GM12878 (cell line): ENCODE results near the gene HAND2. TPM values are rescaled to one million over a fixed set of nuclear protein-coding genes. Genes with fewer than 3 reads are reported as not detected.

Experiments used
- ATAC-seq: fragments of 200-7000 bp; cut with Tn5 transposase; 3 replicates; pipeline ENCODE4 v1.9.1; 2020; ENCODE audit warnings: mild to moderate bottlenecking, moderate library complexity
- BruUV-seq: library from RNA; stranded (reverse); fragments of 400-500 nt; replicated peaks from 2 replicates; lab custom pipeline; 2021; lab: Mats Ljungman, UMichigan
- CTCF ChIA-PET: fragments of 300-600 bp; sonication (Branson Sonifier 250); formaldehyde crosslinking; extraction: SDS; loops from one replicate; lab custom pipeline; 2021; ENCODE audit warnings: inconsistent platforms; lab: Yijun Ruan, JAX
- POLR2A ChIA-PET: fragments of 350-600 bp; formaldehyde crosslinking; extraction: SDS; loops from one replicate; lab custom pipeline; 2021; ENCODE audit warnings: inconsistent platforms; lab: Charles Lee
- RAD21 ChIA-PET: fragments of 300-600 bp; sonication (Branson Sonifier 250); formaldehyde crosslinking; loops from one replicate; lab custom pipeline; 2023; ENCODE audit warnings: antibody characterized with exemption; ENCODE audit not compliant: unreplicated experiment; lab: Charles Lee
- SMC1A ChIA-PET: fragments of 300-600 bp; sonication (Branson Sonifier 250); formaldehyde crosslinking; loops from one replicate; lab custom pipeline; 2023; ENCODE audit not compliant: unreplicated experiment, uncharacterized antibody; lab: Charles Lee
- DNase-seq: peaks from one replicate; pipeline ENCODE4 v3.0.0-alpha.2; 2011; ENCODE audit warnings: low read depth, low spot score
- FAIRE-seq: peaks from 3 replicates; lab custom pipeline; 2011; peaks lifted over from hg19 to GRCh38; lab: Jason Lieb, UNC
- H2AFZ ChIP-seq: 2 replicates; pipeline ENCODE4 v1.6.0; 2011; ENCODE audit warnings: low read depth, low read length, control low read depth; ENCODE audit not compliant: control insufficient read depth
- H3K27ac ChIP-seq: 2 replicates; pipeline ENCODE4 v1.5.1; 2011; ENCODE audit warnings: control low read depth; ENCODE audit not compliant: control insufficient read depth, insufficient read depth
- H3K27me3 ChIP-seq, 2 experiments: replicated peaks in 1 of 2; 2 replicates each; pipeline versions ENCODE4 v1.6.0 to v1.6.1; 2011; ENCODE audit warnings: low read length in 1 of 2; ENCODE audit not compliant: control insufficient read depth in 2 of 2, insufficient read depth in 2 of 2
- H3K36me3 ChIP-seq, 2 experiments: 2 replicates each; pipeline ENCODE4 v1.5.1; 2011; ENCODE audit warnings: low read length in 1 of 2; ENCODE audit not compliant: control insufficient read depth in 2 of 2, insufficient read depth in 2 of 2
- H3K4me1 ChIP-seq: 2 replicates; pipeline ENCODE4 v1.6.1; 2011; ENCODE audit warnings: mild to moderate bottlenecking, low read length, moderate library complexity, mixed read lengths; ENCODE audit not compliant: control insufficient read depth, insufficient read depth
- H3K4me2 ChIP-seq: 2 replicates; pipeline ENCODE4 v1.6.0; 2011; ENCODE audit warnings: control low read depth; ENCODE audit not compliant: control insufficient read depth, insufficient read depth
- H3K4me3 ChIP-seq: fragments of 200-600 bp; sonication (generic); 2 replicates; pipeline ENCODE4 v1.5.1; 2016
- H3K79me2 ChIP-seq: 2 replicates; pipeline ENCODE4 v1.6.0; 2011; ENCODE audit warnings: low read length; ENCODE audit not compliant: control insufficient read depth, insufficient read depth
- H3K9ac ChIP-seq: 2 replicates; pipeline ENCODE4 v1.8.0; 2011; ENCODE audit warnings: low read length, control low read depth, mixed read lengths; ENCODE audit not compliant: control insufficient read depth, insufficient read depth
- H3K9me3 ChIP-seq: replicated peaks from 3 replicates; pipeline ENCODE4 v1.5.1; 2011; ENCODE audit warnings: mild to moderate bottlenecking, low read length; ENCODE audit not compliant: control insufficient read depth, insufficient read depth
- H4K20me1 ChIP-seq: 2 replicates; pipeline ENCODE4 v1.6.0; 2011; ENCODE audit not compliant: control insufficient read depth, insufficient read depth
- CEBPZ ChIP-seq: fragments of 150-350 bp; IDR thresholded peaks from 2 replicates; pipeline ENCODE4 v1.6.1; 2016; ENCODE audit warnings: low read depth, low read length
- ELK1 ChIP-seq: IDR thresholded peaks from 2 replicates; pipeline ENCODE4 v1.6.1; 2012; ENCODE audit warnings: low read depth, low read length, improper control_type of control experiment
- ETV6 ChIP-seq, 2 experiments: fragments of 450-650 bp in 1 of 2; IDR thresholded peaks in 1 of 2; conservative IDR thresholded peaks in 1 of 2; 2 replicates each; pipeline ENCODE4 v1.6.1; 2014; ENCODE audit warnings: antibody characterized with exemption in 1 of 2, borderline replicate concordance in 1 of 2, low read depth in 1 of 2, mild to moderate bottlenecking in 1 of 2, moderate library complexity in 1 of 2
- IKZF1 ChIP-seq: fragments of 450-650 bp; conservative IDR thresholded peaks from 2 replicates; pipeline ENCODE4 v1.6.1; 2017; ENCODE audit warnings: antibody characterized with exemption, mild to moderate bottlenecking
- JUND ChIP-seq: IDR thresholded peaks from 2 replicates; pipeline ENCODE4 v1.6.1; 2012; ENCODE audit warnings: low read depth, mild to moderate bottlenecking, low read length, improper control_type of control experiment, moderate library complexity
- MEF2A ChIP-seq: IDR thresholded peaks from 2 replicates; pipeline ENCODE4 v1.6.1; 2011; ENCODE audit warnings: low read depth, mild to moderate bottlenecking, low read length, moderate library complexity; ENCODE audit not compliant: insufficient read depth
- NR2C2 ChIP-seq: IDR thresholded peaks from 2 replicates; pipeline ENCODE4 v1.6.1; 2011; ENCODE audit warnings: borderline replicate concordance, low read depth; ENCODE audit not compliant: control insufficient read depth, insufficient read length
- REST ChIP-seq: IDR thresholded peaks from 2 replicates; pipeline ENCODE4 v1.6.1; 2012; ENCODE audit warnings: mild to moderate bottlenecking, low read depth, low read length
- SMAD5 ChIP-seq: IDR thresholded peaks from 2 replicates; pipeline ENCODE4 v1.6.1; 2016; ENCODE audit warnings: antibody characterized with exemption, low read depth
- TCF3 ChIP-seq: IDR thresholded peaks from 2 replicates; pipeline ENCODE4 v1.6.1; 2012; ENCODE audit warnings: low read depth, mild to moderate bottlenecking, low read length, borderline replicate concordance; ENCODE audit not compliant: insufficient read depth
- YBX1 ChIP-seq: fragments of 450-650 bp; IDR thresholded peaks from 2 replicates; pipeline ENCODE4 v1.6.1; 2016; ENCODE audit warnings: antibody characterized with exemption
- WGBS: methylation state at CpG from one replicate; pipeline ENCODE4 v1.1.6; 2016; ENCODE audit warnings: low lambda C conversion rate; ENCODE audit not compliant: insufficient replicate concordance, insufficient coverage; ENCODE audit errors: missing lambda C conversion rate; 5-methylcytosine and 5-hydroxymethylcytosine counted together
- in situ Hi-C: fragments of 300-500 bp; cut with MboI; formaldehyde crosslinking; loops from 9 replicates; pipeline ENCODE4 v1.14.3; 2018; ENCODE audit warnings: mixed read lengths
- intact Hi-C: fragments of 100-400 bp; cut with micrococcal nuclease; formaldehyde crosslinking; loops from one replicate; pipeline ENCODE4 v1.14.2; 2022; ENCODE audit not compliant: unreplicated experiment
- polyA plus RNA-seq, 11 experiments: library from polyadenylated mRNA; depleted of rRNA in 4 of 11; unstranded in 6 of 11; stranded (reverse) in 5 of 11; fragments of >200 nt; fragmentation: Nextera tagmentation in 4 of 11; fragmentation: Illumina TruSeq in 1 of 11; extraction: Ambion mirVana in 4 of 11; extraction: Trizol in 1 of 11; gene quantifications; 1 replicate in 1 of 11; 2 replicates in 10 of 11; pipeline versions ENCODE4 v1.2.1 to v1.2.3, GENCODE V29; 2011 to 2016; ENCODE audit warnings: inconsistent platforms in 2 of 11, missing spikeins in 2 of 11, low read depth in 1 of 11
- total RNA-seq, 4 experiments: library from RNA; depleted of rRNA in 3 of 4; stranded (reverse); fragments of >200 nt in 3 of 4; fragmentation: Illumina TruSeq in 1 of 4; extraction: Trizol in 1 of 4; gene quantifications; 2 replicates each; pipeline versions ENCODE4 v1.2.1 to v1.2.3, GENCODE V29; 2013 to 2021

HAND2 gene
- total and polyA plus RNA-seq, 10 of the 15 experiments (the other 5 are each of a cell fraction or from before 2014, with no cell fraction given): 0.09 TPM; not detected in 9

- Histone ChIP-seq H3K9ac (no peak overlapping the region), H3K79me2 (no peaks in the 10 kb centered on the region), H3K4me1 (no peaks in the 10 kb centered on the region), H3K9me3 (no peaks in the 10 kb centered on the region), H3K27ac (no peak overlapping the region), H3K4me2 (no peak overlapping the region), H2AFZ (no peak overlapping the region), H3K27me3 (peaks cover 6 to 30% of the 10 kb centered on the region in 2 experiments), H4K20me1 (no peaks in the 10 kb centered on the region), H3K36me3 (no peaks in the 10 kb centered on the region), H3K4me3 (no peak overlapping the region)
- no peak for DNase-seq
- in situ Hi-C loops: loop anchor here (25.0 kb wide), 1 partner anchor 794 kb away; no protein-coding TSS in a partner anchor
- WGBS: 20% methylated on average over 24 of the region's 24 CpGs
- ChIA-PET RAD21 (no interaction called here), POLR2A (no interaction called here), CTCF (no interaction called here), SMC1A (no interaction called here)
- intact Hi-C loops: no loop called here
- BruUV-seq: no TSS peak
- no peak for ATAC-seq
- TF ChIP-seq JUND (no peak), YBX1 (no peak), ETV6 (conservative IDR thresholded peaks at IDR 0.05 in 1 of 2, IDR thresholded peaks at IDR 0.05 in 1 of 2; ENCODE audit: borderline replicate concordance in 1 of 2, low read depth in 1 of 2) (no peak), MEF2A (no peak), CEBPZ (no peak), NR2C2 (no peak), ELK1 (no peak), IKZF1 (no peak), TCF3 (no peak), SMAD5 (no peak), REST (no peak)
- FAIRE-seq: no peak
These were observed 12.1 kb downstream of the HAND2 start for GRCh38 chr4:173517781-173518424.
